Stimulated activated CD8-positive, alpha-beta memory T cell treated with anti-CD3 and anti-CD28 coated beads, Interleukin-7, amount 100 ng/mL, for 24 hours (primary cell): ENCODE results near the gene WDR33.
"Not testable (repeated sequence)": the region's sequence is repeated elsewhere in the genome, so short reads cannot be mapped to it uniquely, and the experiment has no call there.

ENCODE experiments used
- DNase-seq: peaks from one replicate; pipeline ENCODE4 v3.0.0-alpha.2; 2020; ENCODE audit warnings: low read depth

Gene WDR33

GRCh38 chr2:127810156-127810618 lies 784 bp downstream of the WDR33 start:
- no peak for DNase-seq

DNA sequence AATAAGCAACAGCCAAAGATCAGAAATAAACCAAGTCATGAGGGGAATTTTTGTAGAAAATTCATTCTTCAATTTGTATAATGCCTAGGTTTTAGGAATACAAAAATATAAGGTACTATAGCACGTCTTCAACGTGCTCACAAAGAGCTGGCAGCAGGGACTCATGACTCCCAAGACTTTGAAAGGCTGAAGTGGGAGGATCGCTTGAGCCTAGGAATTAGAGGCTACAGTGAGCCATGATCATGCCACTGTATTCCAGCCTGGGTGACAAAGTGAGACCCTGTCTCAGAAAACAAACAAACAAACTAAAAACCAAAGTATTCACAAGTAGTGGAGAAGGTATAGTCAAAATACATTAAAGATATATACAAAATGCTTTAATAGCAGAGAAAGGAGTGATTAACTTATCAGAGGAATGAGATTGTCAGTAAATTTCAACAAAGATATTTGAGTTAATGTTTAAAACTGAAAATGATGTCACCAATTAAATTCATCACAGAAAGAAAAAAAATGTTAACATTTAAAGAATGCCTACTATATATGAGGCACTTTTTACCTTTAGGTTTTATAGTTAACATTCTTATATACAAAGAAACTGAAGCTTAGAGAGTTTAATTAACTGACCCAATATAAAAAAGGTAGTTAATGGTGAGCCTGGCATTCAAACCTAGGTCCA lies 3.2 kb downstream of the WDR33 start:
- DNase-seq: no peak

GRCh38 chr2:127806860-127807259 lies 4.1 kb downstream of the WDR33 start:
- DNase-seq: not testable (repeated sequence)

- DNase-seq: no peak
These were observed 5.5 kb downstream of the WDR33 start for GRCh38 chr2:127805491-127805890.

DNA sequence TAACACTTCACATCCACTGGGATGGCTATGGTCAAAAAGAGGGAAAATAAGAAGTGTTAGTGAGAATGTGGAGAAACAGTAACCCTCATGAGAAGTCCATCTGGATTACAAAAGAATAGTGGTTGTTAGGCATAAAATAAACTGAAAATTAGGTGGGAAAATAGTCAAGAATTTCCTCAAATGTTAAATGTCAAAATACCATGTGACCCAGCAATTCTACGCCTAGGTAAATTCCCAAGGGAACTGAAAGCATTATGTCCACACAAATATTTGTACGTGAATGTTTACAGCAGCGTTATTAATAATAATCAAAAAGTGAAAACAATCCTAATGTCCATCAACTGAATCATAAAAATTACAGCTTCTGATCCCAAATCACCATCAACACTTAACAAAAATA lies 11.0 kb downstream of the WDR33 start:
- DNase-seq: no peak

- DNase-seq: no peak
These were observed 14.6 kb downstream of the WDR33 start for GRCh38 chr2:127796389-127796788.

- DNase-seq: not testable (repeated sequence)
These were observed 16.1 kb downstream of the WDR33 start for GRCh38 chr2:127794901-127795300.

DNA sequence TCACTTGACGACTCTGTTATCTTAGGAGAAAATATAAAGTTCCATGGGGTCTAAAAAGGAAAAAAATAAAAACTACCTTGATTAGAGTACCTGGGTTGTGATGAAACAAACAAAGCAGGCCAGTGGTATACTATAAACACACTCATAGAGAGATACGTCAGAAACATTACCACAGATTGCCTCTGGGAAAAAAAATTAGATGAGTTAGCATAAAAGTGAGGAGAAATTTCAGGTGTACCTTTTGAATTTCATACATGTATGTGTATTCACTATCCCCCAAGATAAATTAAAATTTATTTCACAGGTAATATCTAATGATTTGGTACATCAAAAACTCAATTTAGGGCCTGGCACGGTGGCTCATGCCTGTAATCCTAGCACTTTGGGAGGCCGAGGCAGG lies 18.2 kb downstream of the WDR33 start:
- DNase-seq: no peak

GRCh38 chr2:127790694-127791529 lies 20.1 kb downstream of the WDR33 start:
- no peak for DNase-seq

- DNase-seq: no peak
These were observed 24.7 kb downstream of the WDR33 start for GRCh38 chr2:127786048-127786809.

- no peak for DNase-seq
These were observed 25.9 kb downstream of the WDR33 start for GRCh38 chr2:127784965-127785518.

GRCh38 chr2:127783101-127783500 lies 27.9 kb downstream of the WDR33 start:
- no peak for DNase-seq

GRCh38 chr2:127778850-127779249 lies 32.1 kb downstream of the WDR33 start:
- no peak for DNase-seq

GRCh38 chr2:127778447-127778846 lies 32.5 kb downstream of the WDR33 start:
- DNase-seq: no peak

DNA sequence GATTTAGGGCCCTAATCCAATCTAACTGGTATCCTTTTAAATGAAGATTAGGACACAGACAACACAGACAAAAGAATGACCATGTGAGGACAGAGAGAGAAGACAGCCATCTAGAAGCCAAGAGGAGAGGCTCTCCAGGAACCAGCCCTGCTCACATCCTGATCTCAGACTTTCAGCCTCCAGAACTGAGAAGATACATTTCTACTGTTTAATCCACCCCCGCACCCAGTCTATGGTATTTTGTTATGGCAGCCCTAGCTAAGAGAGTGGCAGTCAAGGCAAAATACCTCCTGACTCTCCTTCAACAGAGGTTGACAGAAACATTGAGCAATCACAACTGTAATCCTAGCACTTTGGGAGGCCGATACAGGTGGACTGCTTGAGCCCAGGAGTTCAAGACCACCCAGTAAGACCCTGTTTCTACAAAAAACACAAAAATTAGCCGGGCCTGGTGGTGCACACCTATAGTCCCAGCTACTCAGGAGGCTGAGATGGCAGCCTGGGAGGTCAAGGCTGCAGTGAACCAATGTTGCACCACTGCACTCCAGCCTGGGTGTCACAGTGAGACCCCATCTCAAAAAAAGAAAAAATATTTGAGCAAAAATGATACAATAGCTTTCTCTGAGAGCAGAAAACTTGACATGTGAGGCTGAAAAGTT lies 34.7 kb downstream of the WDR33 start:
- DNase-seq: no peak

GRCh38 chr2:127771756-127772155 lies 39.2 kb downstream of the WDR33 start:
- DNase-seq: no peak

- no peak for DNase-seq
These were observed 39.8 kb downstream of the WDR33 start for GRCh38 chr2:127770973-127771735.

- not testable (repeated sequence) for DNase-seq
These were observed 40.4 kb downstream of the WDR33 start for GRCh38 chr2:127770534-127770933.

DNA sequence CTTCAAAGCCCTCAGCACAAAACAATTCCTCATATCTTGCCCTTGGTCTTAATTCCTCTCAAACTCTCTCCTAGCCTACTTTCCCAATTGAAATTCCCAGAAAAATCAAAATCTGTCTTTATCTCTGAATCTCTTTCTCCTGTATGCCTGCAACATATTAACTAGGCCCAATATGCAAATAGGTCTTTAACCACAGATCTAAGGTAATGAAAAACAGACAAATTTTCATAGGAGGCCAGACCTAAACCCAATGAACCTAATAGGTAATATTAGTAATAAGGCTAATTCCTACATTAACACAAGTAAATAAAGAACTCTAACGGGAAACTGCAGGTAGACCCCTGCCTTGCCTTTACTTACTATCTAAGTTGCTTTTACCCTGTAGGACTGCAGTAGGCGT lies 41.4 kb downstream of the WDR33 start:
- DNase-seq: no peak

DNA sequence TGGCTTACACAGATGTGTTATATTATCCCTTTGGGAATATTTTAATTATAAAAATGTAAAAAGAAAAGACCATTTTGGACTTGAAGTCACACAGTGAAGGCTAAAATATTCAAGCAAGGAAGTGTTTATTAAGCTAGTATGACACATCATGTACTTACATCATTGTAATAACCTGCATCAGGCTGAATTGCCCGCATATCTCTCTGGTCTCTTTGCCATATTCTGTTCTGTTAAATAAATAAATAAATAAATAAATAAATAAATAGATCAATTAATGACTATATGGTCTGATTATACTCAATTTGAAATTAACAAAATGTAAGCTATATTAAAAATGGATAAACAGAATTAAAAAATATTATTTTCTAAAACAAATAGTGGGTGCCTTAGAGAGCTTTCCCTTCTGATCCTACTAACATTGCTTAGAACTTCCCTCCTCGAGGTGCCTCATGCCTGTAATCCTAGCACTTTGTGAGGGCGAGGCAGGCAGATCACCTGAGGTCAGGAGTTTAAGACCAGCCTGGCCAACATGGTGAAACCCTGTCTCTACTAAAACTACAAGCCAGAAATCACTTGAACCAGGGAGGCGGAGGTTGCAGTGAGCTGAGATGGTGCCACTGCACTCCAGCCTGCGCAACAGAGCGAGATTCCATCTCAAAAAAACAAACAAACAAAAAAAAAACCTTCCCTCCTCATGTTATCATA lies 42.0 kb downstream of the WDR33 start:
- DNase-seq: no peak
